ENCODE measurements around the gene SAE1.

Gene SAE1

GRCh38 chr19:47221080-47221841 lies 90.6 kb downstream of the SAE1 start:
- no peak for DNase-seq

GRCh38 chr19:47221890-47222289 lies 91.3 kb downstream of the SAE1 start:
- no peak for DNase-seq

GRCh38 chr19:47225746-47226425 lies 95.3 kb downstream of the SAE1 start:
- DNase-seq: peak; percentile 91 to 97 (median 94)

- DNase-seq: peak; percentile 91 to 97 (median 96)
Measured at GRCh38 chr19:47226426-47227351, 96.1 kb downstream of the SAE1 start.

GRCh38 chr19:47227352-47228167 lies 96.9 kb downstream of the SAE1 start:
- peak; percentile 89 to 97 (median 94) for DNase-seq

- peak; percentile 34 to 71 (median 53) for DNase-seq
Measured at GRCh38 chr19:47228168-47228936, 97.7 kb downstream of the SAE1 start.

GRCh38 chr19:47228937-47229675 lies 98.5 kb downstream of the SAE1 start:
- DNase-seq: peak; percentile 6 to 45 (median 38)

- DNase-seq: peak in 1 of 4 experiments; percentile 30
Measured at GRCh38 chr19:47229676-47230053, 99.0 kb downstream of the SAE1 start.

GRCh38 chr19:47230054-47230920 lies 99.7 kb downstream of the SAE1 start:
- DNase-seq: peak; percentile 46 to 84 (median 62)

- no peak for DNase-seq
Measured at GRCh38 chr19:47230921-47231214, 100.2 kb downstream of the SAE1 start, which contains the start of gene BBC3. Gene BBC3 (minus strand): TSS chr19:47231199. CDS start chr19:47228431, 2,768 bp downstream.

- DNase-seq: peak; percentile 76 to 96 (median 86)
Measured at GRCh38 chr19:47231215-47232054, 100.8 kb downstream of the SAE1 start.

GRCh38 chr19:47232422-47233211 lies 102.0 kb downstream of the SAE1 start:
- peak; percentile 31 to 53 (median 44) for DNase-seq

GRCh38 chr19:47236072-47236675 lies 105.5 kb downstream of the SAE1 start:
- no peak for DNase-seq

- DNase-seq: no peak
Measured at GRCh38 chr19:47239152-47239551, 108.5 kb downstream of the SAE1 start.

GRCh38 chr19:47239610-47240296 lies 109.1 kb downstream of the SAE1 start:
- DNase-seq: peak in 1 of 4 experiments; percentile 36

GRCh38 chr19:47240556-47240955 lies 109.9 kb downstream of the SAE1 start:
- DNase-seq: no peak
